Right renal pelvis (tissue), 4 donors: ENCODE results near the gene ROCK2. TPM values are rescaled to one million over a fixed set of nuclear protein-coding genes. Genes with fewer than 3 reads are reported as not detected.

Source experiments
- DNase-seq, 4 donors: peaks; one replicate each; pipeline ENCODE4 v3.0.0-alpha.2; 2013; ENCODE audit warnings: low read depth in 4 of 4, low spot score in 3 of 4, missing footprints in 1 of 4
- polyA plus RNA-seq, 4 donors: library from polyadenylated mRNA; unstranded; fragments of 120-200 nt; gene quantifications; one replicate each; pipeline ENCODE4 v1.2.1, GENCODE V29; 2013; ENCODE audit not compliant: insufficient read length in 4 of 4

The ROCK2 gene
- 10 to 100 TPM; 33.9 to 44.6 (median 39.7) TPM for polyA plus RNA-seq

DNA sequence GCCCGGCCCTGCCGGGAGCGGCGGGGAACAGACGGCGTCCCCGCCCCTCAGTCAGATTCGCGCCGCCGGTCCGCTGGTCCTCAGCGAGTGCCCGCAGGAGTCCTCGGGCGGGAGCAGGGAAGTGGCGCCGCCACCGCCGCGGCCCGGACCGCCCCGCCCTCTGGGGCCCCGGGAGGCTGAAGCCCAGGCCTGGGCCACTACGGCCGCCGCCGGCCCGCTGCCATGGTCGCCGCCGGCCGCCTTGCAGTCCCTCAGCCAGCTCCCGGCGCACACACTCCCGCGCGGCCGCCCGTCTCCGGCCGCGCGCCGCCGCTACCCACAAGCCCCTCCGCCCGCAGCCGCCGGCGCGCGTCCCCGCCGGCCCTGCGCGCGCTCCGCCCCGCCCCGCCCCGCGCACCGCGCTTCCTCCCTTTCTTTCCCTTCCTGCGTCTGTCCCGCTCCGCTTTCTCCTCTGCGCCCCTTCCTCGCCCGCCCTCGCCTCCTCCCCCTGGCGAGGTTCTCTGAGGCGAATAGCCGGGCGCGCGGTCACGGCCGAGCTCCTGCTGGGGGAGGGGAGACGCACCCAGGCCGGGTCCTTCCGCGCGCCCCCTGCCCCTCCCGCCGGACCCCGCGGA lies at the start of gene ROCK2:
ROCK2 (minus strand) TSS at position 295 of the 614 bp plus-strand sequence. CDS start 500 bp downstream, outside the sequence.
- peak; percentile 78 to 86 (median 80) for DNase-seq

DNA sequence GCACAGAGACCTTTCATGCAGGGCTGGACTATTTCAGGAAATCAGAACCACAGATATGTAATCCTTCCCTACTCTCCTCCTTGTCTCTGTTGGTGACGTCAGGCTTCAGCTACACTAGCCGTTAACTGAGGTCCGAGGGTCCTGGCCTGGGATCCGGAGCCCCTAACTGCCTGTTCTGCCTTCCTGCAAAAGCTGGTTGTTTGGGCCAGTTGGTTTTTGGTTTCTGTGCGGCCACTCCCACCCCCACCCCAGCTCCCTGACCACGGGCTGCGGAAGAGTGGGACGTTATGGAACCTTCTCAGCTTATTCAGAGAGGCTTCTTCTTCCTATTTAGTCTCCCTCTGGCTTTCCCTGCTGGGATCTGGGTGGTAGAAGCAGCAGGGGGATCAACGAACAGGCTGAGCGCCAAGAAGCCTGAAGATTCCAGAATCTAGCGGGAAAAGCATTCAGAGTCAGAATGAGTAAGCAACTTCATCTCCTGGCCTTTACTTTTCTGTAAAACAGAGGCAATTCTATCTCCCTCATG lies 49.3 kb upstream of the ROCK2 start:
- DNase-seq = no peak

DNA sequence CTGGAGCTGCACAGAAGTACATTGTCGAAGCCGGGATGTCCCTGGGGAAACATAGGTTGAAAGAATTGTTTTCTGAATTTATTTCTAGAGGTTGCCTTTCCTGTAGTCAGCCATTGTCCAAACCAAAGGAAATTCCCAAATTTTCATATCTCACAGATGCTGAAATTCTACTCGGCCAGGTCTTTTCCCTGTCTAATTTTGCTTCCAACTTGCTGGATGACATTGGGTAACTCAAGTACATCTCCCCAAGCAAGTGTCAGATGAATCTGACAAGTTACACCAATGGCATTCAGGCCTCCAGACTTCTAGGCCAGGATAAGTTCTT lies 47.5 kb upstream of the ROCK2 start:
- no peak for DNase-seq

DNA sequence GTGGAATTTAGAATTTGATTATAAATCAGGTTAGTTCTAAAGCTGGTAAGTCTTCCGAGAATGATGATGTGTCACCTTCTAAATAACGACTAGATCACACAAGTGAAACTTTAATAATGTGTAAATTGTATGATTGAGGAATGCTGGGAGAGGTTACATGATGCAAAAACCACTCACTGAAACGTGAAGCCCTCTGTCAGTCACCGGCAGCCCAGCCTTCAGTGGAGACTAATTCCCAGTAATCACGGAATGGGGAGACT lies 45.9 kb upstream of the ROCK2 start:
- no peak for DNase-seq

DNA sequence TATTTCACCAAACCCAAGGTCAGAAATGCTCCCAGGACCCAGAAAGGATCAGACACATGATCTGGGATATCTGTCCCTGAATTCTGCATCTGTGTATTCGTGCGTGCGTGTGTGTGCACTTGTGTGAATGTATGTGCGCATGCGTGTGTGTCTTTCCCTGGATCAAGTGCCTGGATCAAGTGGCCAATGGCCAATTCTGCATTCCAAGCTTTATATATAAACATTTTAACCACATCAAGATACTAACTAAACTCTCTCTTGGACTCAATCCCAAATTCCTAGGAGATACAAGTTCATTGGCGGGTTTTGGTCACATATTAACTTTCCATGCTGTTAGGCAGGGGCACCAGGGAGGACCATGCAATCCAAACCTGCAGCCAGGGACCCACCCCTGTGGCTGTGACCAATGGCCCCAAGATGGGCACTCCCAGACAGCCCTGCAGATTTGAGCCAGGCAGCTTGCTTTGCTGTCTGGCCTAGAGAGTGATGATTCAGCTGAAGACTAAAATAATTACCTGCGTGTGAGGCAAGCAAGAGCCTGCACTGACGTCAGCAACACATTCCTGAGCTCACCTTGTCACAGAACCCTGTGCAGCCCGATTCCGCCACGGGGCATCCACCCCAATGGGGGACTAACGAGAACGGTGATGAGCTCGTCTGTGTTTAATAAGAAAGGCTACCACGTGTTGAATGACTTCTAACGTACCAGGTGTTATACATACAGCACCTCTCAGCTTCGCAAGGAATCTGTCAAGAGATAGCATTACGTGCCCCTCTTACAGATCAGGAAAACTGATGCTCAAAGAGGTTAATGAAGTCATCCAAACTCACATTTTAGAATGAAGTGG lies 45.3 kb upstream of the ROCK2 start:
- peak in 2 of 4 donors; percentile 55 to 67 for DNase-seq

DNA sequence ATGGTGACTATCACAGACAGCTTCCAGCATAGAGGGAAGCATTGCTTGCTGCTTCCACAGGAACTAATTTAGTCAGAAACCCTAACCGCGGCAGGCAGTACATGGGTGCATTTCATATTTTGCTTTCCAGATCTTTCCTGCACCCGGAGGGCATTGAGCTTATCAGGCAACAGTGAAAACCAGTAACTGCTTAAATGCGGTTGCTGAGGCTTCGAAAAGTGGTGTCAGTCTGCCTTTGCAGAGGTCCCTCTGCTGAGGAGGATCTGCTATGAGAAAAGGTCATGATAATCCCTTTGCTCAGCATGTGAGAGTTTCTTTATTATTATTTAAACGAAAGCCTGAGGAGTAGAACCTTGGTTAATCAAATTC lies 44.6 kb upstream of the ROCK2 start:
- no peak for DNase-seq

DNA sequence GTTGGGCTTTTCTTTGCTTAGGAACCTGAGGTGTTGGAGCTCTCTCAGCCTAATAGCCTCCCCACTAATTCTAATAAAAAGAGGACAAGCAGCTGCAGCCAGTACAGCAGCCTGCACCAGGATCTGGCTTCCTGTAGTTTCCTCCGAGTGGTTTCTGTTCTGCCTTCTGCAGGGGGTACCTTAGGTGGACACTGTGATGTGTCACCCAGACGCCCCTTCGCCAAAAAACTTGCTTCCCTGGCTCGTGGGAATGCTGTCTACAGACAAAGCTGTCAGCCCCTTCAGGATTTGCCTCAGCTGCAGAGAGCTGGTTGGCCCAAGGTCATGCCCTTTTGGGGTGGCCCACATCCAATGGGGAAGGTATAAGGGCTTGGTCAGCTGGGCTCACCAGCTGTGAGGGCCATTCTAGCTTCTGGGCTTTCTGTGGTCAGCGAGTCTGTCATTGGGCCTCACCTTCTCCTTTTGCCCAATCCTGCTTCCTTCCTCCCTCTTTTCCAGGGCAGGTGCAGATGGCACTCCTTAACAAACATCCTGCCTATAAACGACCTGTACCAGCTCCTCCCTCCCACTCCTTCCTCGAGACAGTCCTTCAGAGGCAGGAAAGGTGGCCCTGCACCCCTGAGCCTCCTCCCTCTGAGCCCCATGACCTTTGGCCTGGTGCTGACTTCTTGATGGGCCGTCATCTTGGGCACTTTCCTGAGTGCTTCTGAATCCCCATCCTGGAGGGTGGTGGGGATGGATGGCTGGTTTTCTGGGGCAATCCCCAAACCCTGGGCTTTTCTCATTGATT lies 44.0 kb upstream of the ROCK2 start:
- DNase-seq = no peak

DNA sequence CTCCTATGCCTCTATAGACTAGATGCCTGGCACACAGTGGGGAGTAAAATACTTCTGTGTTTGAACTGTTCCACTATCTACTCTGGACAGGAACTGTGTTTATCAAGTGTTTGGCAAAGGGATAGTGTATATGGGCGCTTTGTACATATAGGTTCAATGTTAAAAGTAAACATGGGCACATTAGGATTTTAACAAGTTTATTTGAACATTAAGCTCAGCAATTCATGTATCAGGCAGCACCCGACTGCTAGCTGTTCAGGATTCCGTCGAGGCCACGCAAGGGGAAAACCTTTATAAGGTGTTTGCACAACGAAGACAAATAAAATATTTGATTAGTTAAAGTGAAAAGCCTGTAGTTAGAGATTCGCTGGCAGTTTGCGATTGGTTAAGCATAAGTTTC lies 43.4 kb upstream of the ROCK2 start:
- no peak for DNase-seq

DNA sequence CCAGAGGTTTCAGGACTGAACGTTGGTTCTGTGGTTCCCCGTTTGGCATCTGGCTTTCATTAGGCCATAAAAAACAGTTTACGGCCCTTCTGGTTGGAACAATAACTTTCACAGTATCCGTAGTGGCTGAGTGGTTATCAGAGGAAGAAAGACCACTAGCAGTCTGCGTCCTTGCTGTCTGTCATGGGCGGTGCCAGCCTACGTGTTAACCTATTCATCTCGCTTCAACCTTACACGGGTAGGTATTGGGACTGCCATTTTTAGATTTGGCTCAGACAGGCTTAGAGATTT lies 42.6 kb upstream of the ROCK2 start:
- no peak for DNase-seq

DNA sequence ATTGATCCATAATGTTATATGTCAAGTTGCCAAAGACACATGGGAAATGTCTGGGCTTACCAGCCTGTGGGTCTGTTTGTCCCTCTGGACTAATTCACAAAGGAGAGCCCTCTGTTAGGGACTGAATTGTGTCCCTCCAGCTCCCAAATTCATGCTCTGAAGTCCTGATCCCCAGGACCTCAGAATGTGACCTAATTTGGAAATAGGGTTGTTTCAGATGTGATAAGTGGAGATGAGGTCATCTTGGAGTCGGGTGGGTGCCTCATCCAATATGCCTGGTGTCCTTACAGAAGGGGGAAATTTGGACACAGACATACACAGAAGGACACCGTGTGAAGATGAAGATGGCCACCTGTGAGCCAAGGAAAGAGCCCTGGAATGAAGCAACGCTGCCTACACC lies 41.4 kb upstream of the ROCK2 start:
- no peak for DNase-seq

DNA sequence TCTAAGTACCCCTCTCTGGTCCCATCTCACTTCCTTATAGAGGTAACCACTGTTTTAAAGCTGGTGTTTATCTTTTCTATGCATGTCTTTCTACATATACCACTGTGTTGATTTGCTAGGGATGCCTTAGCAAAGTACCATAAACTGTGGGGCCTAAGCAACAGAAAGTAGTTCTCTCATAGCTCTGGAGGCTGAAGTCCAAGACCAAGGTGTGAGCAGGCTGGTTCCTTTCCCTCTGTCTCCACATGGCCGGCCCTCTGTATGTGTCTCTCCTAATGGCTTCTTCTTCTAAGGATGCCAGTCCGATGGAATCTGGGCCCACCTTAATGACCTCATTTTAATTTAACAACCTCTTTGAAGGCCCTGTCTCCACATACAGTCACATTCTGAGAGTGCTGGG lies 40.8 kb upstream of the ROCK2 start:
- DNase-seq = no peak

DNA sequence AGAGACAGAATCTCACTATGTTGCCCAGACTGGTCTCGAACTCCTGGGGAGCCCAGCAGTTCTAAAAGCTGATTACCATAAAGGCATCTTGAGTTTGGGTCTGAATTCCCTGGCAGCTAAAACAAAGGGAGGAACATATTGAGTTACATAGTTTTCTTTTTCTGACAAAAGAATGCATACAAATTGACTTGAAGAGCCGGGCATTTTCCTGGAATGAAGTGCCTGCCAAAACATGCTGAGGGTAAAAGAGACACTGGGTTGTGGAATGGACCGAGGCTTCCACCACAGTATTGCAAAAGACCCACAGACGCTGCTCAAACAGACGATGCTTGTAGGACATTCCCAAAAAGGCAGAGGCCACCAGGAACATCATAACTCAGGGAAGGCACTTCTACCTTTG lies 35.1 kb upstream of the ROCK2 start:
- no peak for DNase-seq

DNA sequence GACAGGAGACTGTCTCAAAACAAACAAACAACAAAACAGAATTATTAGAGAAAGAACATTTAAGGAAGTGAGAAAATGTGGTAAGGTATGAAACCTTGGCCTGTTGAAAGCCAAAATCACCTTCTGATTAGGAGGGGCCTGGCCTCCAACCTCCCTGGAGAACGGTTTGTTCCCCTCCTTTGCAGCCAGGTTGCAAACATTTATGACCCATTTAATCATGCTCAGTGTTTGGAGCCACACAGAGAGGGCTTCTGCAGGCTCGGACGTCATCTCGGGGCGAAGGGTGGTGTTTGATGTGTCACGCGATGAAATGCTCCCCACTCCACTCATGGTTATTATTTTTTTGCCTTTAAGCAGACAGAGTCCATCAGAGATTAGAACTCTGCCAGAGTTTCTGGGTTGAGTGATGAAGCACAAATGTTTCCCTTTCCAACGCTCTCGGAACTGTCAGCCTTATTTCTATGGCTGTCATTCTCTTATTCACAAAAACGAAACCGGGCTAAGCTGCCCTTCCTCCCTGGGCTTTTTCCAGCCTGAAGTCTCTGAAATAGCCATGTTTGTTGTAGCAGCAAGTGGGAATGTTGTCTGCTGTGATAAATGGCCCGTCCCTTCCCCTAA lies 33.6 kb upstream of the ROCK2 start:
- DNase-seq = no peak

DNA sequence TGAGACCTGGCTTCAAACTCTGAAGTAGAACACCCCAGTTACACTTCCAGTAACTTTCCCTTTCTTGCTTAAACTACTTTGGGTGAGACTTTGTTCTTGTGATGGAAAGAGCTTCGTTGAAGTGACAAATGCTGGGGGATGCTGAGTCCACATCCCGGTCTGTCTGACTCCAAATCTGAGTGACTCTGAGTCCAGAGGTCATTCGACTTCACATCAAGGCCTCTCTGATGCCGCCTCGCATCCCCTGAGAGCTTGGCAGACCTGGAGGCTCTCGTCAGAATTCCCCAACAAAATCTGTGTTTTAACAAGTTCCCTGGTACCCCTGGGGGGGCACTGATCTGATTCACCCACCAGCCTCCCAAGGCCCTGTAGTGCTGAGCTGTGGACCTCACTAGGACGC lies 31.6 kb upstream of the ROCK2 start:
- no peak for DNase-seq

DNA sequence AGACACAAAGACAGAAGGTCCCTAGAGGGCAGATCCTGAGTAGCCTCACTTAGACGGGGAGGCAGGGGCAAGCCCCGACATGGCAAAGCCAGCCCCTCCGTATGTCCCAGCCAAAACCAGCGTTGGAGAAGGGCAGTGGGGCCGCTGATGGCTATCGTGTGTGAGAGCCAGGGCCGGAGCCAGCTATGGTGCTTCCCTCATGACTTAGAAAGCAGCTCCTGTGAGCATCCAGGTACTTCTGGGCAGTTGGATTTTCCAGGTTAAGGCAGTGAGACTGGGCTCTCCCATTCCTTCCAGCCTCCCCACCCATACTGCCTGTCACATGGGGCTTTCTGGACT lies 31.2 kb upstream of the ROCK2 start:
- DNase-seq = no peak

DNA sequence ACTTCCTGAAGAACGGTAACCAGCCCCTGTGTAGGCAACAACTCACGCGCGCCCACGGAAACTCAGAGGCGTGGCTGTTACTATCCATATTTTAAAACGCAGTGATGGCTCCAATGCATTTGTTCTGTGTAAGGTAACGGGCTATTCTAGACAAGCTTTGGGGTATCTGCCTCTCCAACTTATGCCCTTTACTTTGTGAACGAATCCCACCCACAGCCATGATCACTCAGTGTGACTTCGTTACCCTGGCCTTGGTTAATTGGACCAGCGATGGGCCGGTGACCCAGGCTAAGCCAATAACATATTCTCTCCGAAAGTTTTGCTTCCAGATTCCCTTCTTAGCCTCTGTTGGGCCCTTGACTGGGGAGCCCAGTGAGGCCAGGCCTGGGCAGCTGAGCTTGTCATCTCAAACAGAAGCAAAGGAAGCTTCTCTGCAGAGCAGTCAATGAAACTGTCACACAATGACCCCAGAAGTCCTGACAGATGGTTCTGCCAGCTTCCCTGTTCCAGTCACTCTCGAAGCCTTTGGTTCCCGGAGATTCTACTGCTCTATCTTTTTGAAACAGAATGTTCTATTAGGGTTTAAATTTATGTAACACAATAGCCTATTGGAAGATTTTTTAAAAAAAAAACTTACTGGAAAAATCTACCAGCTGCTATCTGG lies 30.7 kb upstream of the ROCK2 start:
- no peak for DNase-seq

DNA sequence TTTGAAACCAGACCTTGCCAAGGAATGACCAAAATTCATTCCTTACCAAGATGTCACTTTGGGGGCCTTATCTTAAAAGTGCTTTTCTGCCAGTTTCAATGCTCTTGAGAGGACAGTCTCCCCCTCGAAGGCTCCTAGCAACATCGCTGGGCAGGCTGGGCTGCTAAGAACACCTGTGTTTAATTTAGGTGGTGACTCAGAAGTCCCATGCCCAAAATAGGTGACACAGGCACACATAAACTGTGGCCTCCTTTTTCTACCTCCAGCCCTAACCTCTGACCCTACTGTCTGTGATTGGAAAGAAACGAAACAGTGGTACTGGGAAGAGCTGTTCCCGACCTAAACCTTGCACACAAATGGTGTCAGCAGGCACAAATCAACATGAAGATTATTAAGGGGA lies 28.7 kb upstream of the ROCK2 start:
- no peak for DNase-seq

DNA sequence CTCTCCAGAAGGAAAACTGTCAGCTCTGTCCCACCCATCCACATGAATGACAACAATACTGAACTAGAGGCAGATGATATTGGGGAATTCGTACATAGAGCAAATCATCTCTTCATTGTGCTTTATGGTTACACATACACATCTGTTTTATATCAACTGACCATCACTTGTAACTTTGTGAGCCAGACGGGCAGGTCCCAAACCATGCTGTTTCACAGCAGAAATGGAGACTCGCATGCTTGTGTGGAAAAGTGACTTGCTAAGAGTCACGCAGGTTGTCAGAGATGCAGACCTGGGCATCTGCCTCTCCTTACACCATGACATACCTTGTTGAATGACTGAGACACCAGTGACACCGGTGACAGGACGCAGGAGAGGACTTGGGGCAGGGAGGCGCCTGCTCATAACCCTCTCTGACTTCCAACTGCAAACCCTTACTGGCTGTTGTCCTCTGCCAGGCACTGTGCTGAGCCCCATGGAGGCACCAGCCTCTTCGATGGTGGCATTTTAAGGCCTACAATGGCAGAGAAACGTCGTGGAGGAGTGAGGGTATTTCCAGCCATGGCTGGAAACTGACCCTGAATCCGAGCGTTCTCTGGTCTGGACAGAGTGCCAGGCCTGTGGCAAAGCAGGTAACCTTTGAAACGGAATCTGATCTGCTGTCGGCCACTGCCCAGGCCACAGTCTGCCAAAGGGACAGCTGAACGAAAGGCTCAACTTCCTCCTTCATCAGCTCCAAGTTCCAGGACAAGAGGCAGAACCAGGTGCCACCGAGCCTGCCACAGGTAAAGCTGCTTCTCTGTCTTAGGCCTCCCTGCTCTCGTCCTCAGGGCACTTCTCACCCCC lies 26.9 kb upstream of the ROCK2 start:
- no peak for DNase-seq

DNA sequence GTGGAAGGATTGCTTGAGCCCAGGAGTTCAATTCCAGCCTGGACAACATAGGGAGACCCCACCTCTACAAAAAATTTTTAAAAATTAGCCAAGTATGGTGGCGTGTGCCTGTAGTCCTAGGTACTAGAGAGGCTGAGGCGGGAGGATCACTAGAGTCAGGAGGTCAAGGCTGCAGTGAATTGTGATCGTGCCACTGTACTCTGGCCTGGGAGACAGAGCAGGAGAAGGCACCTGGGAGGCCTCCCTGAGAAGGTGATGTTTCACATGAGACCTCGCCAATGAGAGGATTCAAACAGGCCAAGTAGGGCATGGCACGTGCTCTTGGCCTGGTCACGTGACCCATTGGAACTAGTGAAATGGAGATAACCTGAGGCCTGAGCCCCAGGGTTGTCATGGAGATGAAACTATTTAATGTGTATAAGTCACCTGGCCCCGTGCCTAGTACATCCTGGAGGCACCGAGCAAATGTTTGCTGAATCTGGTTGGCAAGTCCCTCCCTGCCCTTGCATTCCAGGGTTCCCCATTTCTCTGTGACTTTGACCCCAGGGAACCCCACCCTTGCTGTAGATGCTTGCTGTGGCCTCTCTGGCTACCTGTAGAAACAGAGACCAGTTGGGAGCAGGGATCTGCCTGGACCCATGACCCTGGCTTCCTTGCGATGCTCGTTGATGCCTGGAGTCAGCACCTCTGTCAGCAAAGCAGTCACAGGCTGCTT lies 26.1 kb upstream of the ROCK2 start:
- no peak for DNase-seq
